Effector memory CD8-positive, alpha-beta T cell (primary cell): ENCODE data around the gene AMOT.

Experiments used
- ATAC-seq: fragments of 150-1000 bp; cut with Tn5 transposase; replicated peaks from 2 replicates; pipeline ENCODE4 v1.10.0; 2021; ENCODE audit warnings: mild to moderate bottlenecking, moderate library complexity
- DNase-seq, 3 experiments: peaks; one replicate each; pipeline ENCODE4 v3.0.0; 2021
- H3K27ac Mint-ChIP-seq, 2 donors: one replicate each; pipeline ENCODE4 v1.8.0; 2022; ENCODE audit warnings: mild to moderate bottlenecking in 2 of 2, mixed read lengths in 2 of 2, moderate library complexity in 2 of 2
- H3K27me3 Mint-ChIP-seq, 2 donors: one replicate each; pipeline ENCODE4 v1.8.0; 2022; ENCODE audit warnings: mixed read lengths in 2 of 2
- H3K36me3 Mint-ChIP-seq: one replicate; pipeline ENCODE4 v1.8.0; 2022; ENCODE audit warnings: mild to moderate bottlenecking, moderate library complexity, mixed read lengths; ENCODE audit not compliant: insufficient read depth
- H3K4me1 Mint-ChIP-seq, 2 donors: one replicate each; pipeline ENCODE4 v1.8.0; 2022; ENCODE audit warnings: low read depth in 2 of 2, mixed read lengths in 2 of 2
- H3K4me3 Mint-ChIP-seq, 2 donors: one replicate each; pipeline ENCODE4 v1.8.0; 2022; ENCODE audit warnings: mild to moderate bottlenecking in 2 of 2, mixed read lengths in 2 of 2, moderate library complexity in 2 of 2
- H3K9me3 Mint-ChIP-seq, 2 donors: one replicate each; pipeline ENCODE4 v1.8.0; 2022; ENCODE audit warnings: mixed read lengths in 2 of 2

AMOT gene

DNA sequence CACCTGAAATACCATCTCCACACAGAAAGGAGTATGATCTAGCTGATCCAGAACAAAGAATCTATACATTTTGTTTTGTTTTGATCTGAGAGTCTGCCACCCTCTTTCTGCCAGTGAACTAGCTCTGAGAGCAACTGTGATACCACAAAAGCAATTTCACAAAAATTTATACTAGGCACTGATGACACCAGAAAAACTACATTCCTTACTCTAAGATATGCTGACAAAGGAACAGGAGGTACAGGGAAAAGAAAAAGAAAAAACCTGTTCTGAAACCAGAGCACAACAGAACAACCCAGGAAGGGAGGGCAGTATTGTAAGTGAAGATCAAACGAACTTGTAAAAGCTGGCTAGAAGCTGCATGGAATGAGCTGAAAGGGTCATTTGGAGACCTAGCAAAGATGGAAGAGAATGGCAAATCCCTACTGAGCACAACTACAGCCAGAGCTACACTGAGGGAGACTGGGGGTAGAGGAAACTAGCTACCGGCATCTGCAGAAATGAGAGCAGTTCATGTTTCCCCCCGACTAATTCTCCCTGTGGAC, 31.9 kb downstream of the AMOT start:
- Mint-ChIP-seq H3K36me3 (peaks cover 10% of the 10 kb centered on the region), H3K27ac (no peak overlapping the region), H3K4me3 (no peak overlapping the region), H3K27me3 (no peaks in the 10 kb centered on the region), H3K4me1 (no peaks in the 10 kb centered on the region), H3K9me3 (no peaks in the 10 kb centered on the region)
- DNase-seq (no peak), ATAC-seq (no peak)

DNA sequence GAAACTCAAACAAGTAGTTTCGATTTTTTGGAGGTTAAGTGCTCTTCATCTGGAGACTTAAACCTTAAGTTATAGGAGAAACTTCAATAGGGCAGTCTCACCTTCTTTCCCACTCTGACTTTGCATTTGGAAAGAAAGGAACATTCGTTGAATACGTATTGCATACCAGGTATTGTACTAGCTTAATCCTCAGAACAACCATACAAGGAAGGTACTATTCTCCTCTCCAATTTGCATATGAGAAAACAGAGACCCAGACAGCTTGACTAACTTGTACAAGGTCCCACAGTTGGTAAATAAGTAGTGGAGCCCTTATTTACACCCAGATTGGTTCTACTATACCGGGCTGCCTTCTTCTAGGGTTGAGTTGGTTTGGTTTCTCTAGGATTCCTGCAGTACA, 32.6 kb downstream of the AMOT start:
- no peak for ATAC-seq
- Mint-ChIP-seq H3K9me3 (no peaks in the 10 kb centered on the region), H3K4me3 (no peak overlapping the region), H3K4me1 (no peaks in the 10 kb centered on the region), H3K27ac (no peak overlapping the region), H3K27me3 (no peaks in the 10 kb centered on the region), H3K36me3 (peaks cover 10% of the 10 kb centered on the region)
- no peak for DNase-seq

DNA sequence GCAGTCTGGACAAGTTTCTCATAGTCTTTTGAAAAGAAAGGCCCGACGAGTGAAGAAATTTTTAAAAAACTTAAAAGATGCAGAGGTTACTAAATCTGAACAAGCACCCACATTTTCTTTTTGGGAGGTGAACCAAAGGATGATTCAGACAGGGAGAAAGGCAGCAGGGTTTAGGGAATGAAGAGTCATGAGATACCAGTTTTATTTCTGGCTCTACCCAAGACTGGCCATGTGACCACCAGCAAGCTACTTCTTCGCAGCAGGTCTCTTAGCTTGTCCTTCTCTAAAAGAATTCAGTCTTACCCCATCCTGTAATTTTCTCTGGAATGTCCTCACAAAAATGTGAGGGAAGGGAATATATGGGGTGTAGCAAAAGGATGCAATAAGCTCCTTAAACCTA, 37.6 kb downstream of the AMOT start:
- Mint-ChIP-seq H3K9me3 (no peaks in the 10 kb centered on the region), H3K4me1 (no peaks in the 10 kb centered on the region), H3K27ac (no peak overlapping the region)

DNA sequence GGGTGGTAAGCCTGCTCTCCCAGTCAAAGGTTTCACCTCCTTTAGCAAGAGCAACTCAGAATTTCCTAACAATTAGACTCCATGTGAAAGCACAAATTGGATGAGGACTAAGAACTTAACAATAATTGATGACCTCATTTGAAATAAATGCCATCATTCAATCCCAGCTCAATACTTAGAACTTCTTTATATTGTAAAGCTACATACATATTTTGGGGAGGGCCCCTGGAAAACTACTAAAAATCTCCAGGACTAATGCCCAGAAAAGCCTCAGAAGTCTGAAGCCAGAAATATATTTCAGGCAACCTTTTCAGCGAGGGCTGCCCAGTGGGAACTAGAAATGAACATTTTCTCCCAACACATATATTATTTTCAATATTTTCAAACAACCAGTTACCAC, 38.1 kb downstream of the AMOT start:
- Mint-ChIP-seq H3K36me3 (peaks cover 2% of the 10 kb centered on the region), H3K4me1 (no peaks in the 10 kb centered on the region), H3K27ac (no peak overlapping the region), H3K4me3 (no peak overlapping the region), H3K27me3 (no peaks in the 10 kb centered on the region), H3K9me3 (no peaks in the 10 kb centered on the region)
- DNase-seq (no peak), ATAC-seq (no peak)

More for the DNA sequence above, 37.6 kb downstream of the AMOT start:
- H3K36me3 Mint-ChIP-seq, result peaks cover 2% of the 10 kb centered on the region
- no peak for DNase-seq
- ATAC-seq, result no peak
- no peaks in the 10 kb centered on the region for H3K27me3 Mint-ChIP-seq
- no peak overlapping the region for H3K4me3 Mint-ChIP-seq

DNA sequence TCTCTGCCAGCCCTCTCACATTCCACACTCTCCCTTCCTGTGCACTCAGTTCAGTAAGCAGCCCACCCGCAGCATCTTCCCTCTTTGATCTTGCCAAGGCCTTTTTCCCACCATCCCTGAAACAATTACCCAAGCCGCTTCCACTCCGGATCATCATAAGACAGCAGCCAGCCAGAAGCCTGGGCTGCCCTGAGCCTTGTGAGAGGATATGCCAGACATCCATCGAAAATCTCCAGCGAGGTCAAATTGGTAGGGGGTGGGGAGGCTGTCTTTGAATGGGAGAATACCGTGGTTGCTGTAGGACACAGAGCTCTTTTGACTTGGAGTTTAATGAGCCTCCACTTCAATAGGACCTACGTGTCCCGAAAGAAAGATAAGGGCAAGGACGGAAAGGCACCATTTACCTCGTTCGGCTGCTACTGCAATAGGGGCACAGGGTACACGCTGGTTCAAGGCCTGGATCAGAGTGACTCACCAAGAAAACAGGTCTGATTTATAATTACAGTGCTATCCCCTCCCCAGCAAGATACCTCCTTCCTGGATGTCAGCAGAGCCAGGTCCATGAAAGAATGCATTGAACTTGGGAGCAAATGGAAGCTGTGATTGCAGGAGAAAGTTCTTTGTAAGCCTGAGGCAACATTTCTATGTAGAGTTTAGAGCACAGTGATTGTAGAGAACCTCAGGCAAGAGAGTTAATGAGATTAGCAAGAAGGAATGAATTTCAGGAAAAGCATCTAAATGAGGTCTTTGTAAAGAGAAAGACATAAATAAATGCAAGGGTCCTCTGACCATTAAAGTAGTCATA, 39.5 kb downstream of the AMOT start:
- ATAC-seq (no peak), DNase-seq (no peak)
- Mint-ChIP-seq H3K36me3 (peaks cover 2% of the 10 kb centered on the region), H3K4me3 (no peak overlapping the region), H3K4me1 (no peaks in the 10 kb centered on the region), H3K27me3 (no peaks in the 10 kb centered on the region), H3K9me3 (no peaks in the 10 kb centered on the region), H3K27ac (no peak overlapping the region)

DNA sequence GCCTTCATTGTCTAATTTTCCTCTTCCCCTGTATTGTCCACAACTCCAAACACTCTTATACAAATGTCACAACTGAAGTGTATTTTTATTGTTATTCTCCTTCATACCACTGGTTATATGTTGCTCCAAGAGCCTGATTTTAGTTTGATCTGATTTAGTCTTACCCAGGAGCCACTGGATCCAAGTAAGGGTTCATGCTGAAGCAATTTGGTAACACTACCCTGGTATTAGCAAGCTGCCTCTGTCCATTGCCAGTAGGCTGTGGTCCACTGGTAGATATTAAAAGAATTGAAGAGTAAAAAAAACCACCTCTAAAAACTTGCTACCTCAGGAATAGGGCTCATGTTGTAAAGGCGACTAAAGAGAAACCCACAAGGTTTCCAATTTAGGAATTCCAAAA, 41.2 kb downstream of the AMOT start:
- Mint-ChIP-seq H3K27me3 (no peaks in the 10 kb centered on the region), H3K27ac (no peak overlapping the region), H3K36me3 (peaks cover 2% of the 10 kb centered on the region), H3K9me3 (no peaks in the 10 kb centered on the region), H3K4me1 (no peaks in the 10 kb centered on the region), H3K4me3 (no peak overlapping the region)
- DNase-seq, result no peak
- ATAC-seq, result no peak

DNA sequence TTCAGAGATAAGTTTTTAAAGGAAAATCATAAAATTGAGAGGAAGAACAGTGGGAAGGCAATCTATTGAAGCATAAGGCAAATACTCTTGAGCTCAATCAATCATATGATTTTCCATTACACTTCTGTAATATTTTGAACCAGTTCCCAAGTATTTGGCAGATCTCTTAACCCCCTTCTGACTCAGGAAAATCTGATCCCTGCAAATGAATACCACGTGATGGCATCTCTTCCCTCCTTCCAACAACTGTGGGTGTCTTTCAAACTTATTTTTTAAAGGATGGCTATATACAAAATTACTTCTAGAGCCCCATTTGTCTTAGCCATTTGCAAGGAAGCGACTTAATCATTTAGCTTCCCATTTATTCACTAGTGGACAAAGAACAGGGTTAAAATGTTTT, 41.9 kb downstream of the AMOT start:
- no peak for DNase-seq
- ATAC-seq, result no peak
- H3K36me3 Mint-ChIP-seq, result peaks cover 2% of the 10 kb centered on the region
- no peak overlapping the region for H3K27ac Mint-ChIP-seq
- no peaks in the 10 kb centered on the region for H3K9me3 Mint-ChIP-seq
- no peak overlapping the region for H3K4me3 Mint-ChIP-seq
- no peaks in the 10 kb centered on the region for H3K4me1 Mint-ChIP-seq
- H3K27me3 Mint-ChIP-seq, result no peaks in the 10 kb centered on the region

DNA sequence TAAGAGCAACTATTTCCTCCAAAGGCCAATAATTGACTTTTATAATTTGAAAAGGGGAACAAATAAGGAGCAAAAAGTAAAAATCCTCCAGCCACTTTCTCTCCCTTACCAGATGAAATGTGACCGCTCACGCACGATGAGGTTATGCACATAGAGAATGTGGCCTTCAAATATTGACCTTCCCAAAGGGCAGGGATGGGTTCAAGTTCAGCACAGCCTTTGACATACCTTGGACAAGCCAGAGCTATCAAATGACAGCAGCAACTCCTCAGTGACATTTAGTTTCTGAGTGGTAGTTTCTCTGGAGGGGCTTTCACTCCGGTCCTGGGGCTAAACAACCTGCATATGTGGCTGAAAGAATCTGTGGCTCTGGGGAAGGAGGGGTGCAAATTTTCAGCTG, 50.7 kb downstream of the AMOT start:
- ATAC-seq (no peak), DNase-seq (no peak)
- no peaks in the 10 kb centered on the region for H3K9me3 Mint-ChIP-seq
- H3K4me3 Mint-ChIP-seq, result no peak overlapping the region
- no peak overlapping the region for H3K27ac Mint-ChIP-seq
- no peaks in the 10 kb centered on the region for H3K27me3 Mint-ChIP-seq
- H3K4me1 Mint-ChIP-seq, result no peaks in the 10 kb centered on the region
- H3K36me3 Mint-ChIP-seq, result no peaks in the 10 kb centered on the region

DNA sequence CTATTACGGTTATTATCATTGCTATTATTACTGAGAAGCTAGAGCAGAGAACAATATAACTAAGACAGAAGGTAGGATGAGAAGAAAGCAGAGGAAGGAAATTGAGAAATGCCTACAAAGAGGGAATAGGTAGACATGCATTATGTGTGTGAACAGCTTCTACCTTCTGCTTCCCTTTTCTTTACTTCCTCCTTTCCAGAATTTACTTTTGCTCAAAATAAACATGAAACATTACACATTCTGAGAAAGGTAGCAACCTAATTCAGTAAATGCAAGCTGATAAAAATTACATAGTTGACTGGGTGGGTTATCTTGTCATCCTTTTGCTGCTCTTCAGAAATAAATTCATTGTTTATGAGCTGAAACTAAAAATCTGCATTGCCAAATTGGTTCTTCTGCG, 54.6 kb downstream of the AMOT start:
- Mint-ChIP-seq H3K4me3 (no peak overlapping the region), H3K4me1 (no peaks in the 10 kb centered on the region), H3K27me3 (no peaks in the 10 kb centered on the region), H3K9me3 (no peaks in the 10 kb centered on the region), H3K36me3 (no peaks in the 10 kb centered on the region), H3K27ac (no peak overlapping the region)
- DNase-seq, result no peak
- no peak for ATAC-seq

DNA sequence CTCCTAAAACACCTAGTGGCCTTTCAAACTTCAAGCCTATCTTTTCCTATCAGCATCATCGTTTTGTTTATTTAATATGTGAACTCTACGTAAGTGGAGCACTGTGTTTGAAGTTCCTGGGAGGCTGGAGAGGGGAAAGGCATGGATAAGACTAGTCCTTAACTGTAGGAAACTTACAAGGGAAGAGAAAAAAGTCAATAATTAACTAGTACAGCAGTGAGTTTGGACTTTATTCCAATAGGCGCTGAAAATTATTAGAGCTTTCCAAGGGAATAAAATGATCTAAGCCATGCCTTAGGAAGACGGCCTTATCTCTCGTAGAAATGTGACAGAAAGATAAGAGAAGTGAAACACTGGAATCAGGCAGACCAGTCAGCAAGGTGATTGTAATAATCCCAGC, 55.3 kb downstream of the AMOT start:
- Mint-ChIP-seq H3K4me1 (no peaks in the 10 kb centered on the region), H3K9me3 (no peaks in the 10 kb centered on the region), H3K36me3 (no peaks in the 10 kb centered on the region), H3K27ac (no peak overlapping the region), H3K4me3 (no peak overlapping the region), H3K27me3 (no peaks in the 10 kb centered on the region)
- DNase-seq, result no peak
- ATAC-seq, result no peak

DNA sequence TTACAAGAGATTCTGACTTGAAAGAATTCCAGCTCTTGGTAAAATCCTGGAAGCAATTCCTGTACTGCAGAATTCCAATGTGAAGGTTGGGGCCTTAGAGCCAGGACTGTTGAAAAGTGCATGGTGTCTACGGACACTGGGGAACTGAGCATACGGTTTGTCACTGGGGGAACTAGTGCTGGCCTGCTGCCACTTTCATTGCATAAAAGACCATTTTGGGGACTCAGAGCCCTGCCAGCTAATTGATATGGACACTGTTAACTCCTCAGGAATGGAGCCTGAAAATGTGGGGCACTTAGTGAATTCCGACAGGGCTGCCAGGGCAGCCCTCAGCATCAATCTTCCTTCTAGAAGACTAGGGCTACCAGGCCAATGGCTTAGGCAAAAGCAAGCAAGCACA, 55.9 kb downstream of the AMOT start:
- Mint-ChIP-seq H3K36me3 (no peaks in the 10 kb centered on the region), H3K4me1 (no peaks in the 10 kb centered on the region), H3K27ac (no peak overlapping the region), H3K9me3 (no peaks in the 10 kb centered on the region), H3K4me3 (no peak overlapping the region), H3K27me3 (no peaks in the 10 kb centered on the region)
- DNase-seq, result no peak
- no peak for ATAC-seq

DNA sequence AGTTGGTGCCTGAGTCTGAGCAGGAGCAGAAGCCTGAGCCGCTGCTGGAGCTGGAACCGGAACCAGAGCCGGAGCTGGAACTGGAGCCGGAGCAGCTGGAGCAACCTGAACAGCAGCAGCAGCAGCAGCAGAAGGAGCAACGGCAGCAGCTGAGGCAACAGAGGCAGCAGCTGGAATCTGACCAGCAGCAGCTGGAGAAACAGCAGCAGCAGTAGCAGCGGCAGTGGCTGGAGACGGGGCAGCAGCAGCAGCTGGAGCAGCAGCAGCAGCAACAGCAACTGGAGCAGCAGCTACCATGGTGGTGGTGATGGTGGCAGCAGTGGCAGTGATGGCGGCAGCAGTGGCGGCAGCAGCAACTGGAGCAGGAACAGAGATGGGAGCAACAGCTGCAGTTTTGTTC, 61.5 kb downstream of the AMOT start:
- H3K36me3 Mint-ChIP-seq, result no peaks in the 10 kb centered on the region
- no peak overlapping the region for H3K4me3 Mint-ChIP-seq
- DNase-seq (no peak), ATAC-seq (no peak)
- no peak overlapping the region for H3K27ac Mint-ChIP-seq
- no peaks in the 10 kb centered on the region for H3K27me3 Mint-ChIP-seq
- H3K9me3 Mint-ChIP-seq, result no peaks in the 10 kb centered on the region
- no peaks in the 10 kb centered on the region for H3K4me1 Mint-ChIP-seq

DNA sequence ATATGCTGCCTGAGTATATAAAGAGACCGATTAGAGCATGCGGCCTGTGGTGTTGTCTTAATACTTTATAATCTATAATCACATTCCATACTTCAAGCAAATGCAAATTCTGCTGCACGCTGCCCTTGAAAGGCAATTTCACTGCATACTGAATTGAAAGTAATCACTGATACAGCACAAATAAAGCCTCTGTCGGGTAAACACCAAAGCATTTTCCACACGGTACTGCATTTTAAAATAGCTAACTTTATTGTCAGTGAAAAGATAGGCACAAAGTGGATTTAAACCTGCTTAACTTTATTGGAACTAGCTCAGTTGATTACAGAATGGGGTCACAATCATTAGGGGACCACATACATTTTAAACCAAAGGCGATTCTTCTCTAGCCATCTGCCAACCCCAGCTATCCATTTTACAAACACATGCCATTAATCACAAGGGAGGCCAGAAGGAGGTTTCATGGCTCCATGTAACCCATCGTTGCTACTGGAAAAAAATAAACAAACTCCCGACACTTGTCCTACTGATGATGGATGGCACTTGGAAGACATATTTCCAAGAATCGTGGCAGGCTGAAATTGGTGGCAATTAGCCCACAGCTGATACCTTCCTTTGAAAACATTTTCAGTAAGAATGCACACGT, 65.9 kb downstream of the AMOT start:
- Mint-ChIP-seq H3K9me3 (no peaks in the 10 kb centered on the region), H3K27ac (no peak overlapping the region), H3K4me3 (no peak overlapping the region), H3K4me1 (no peaks in the 10 kb centered on the region), H3K36me3 (no peaks in the 10 kb centered on the region), H3K27me3 (no peaks in the 10 kb centered on the region)
- ATAC-seq, result no peak
- DNase-seq, result no peak

DNA sequence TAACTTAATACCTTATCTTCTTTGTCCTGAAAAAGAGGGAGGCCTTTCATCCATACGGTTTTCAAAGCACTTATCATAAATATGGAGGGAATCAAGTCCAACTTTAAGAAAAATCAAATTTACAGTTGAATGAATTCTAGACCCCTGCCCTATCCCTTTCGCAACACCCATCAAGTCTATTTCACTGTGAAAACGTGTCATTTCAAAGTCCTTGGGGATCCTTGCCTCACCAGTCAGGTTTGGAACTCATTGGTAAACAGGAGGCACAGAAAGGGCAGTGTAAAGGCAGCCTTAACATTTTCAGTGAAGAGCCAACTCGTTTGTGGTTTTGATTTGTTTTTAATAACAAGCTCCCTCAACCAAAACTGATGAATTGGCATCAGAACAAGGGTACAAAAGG, 66.5 kb downstream of the AMOT start:
- Mint-ChIP-seq H3K27me3 (no peaks in the 10 kb centered on the region), H3K9me3 (no peaks in the 10 kb centered on the region), H3K4me1 (no peaks in the 10 kb centered on the region), H3K4me3 (no peak overlapping the region), H3K36me3 (no peaks in the 10 kb centered on the region), H3K27ac (no peak overlapping the region)
- ATAC-seq (no peak), DNase-seq (no peak)
